Small intestine (tissue), 7 donors: ENCODE results near the gene CKS2. TPM values are rescaled to one million over a fixed set of nuclear protein-coding genes. Genes with fewer than 3 reads are reported as not detected.

Source experiments
- DNase-seq, 2 donors: peaks; one replicate each; pipeline versions ENCODE4 v3.0.0 to v3.0.0-alpha.2; 2013
- FAIRE-seq: peaks from 2 replicates; lab custom pipeline; 2012; peaks lifted over from hg19 to GRCh38; lab: Jason Lieb, UNC
- H3K27ac ChIP-seq, 3 donors: one replicate each; pipeline ENCODE4 v1.5.1; 2013; ENCODE audit warnings: low read length in 2 of 3, mild to moderate bottlenecking in 2 of 3, control low read depth in 1 of 3, inconsistent platforms in 1 of 3, low read depth in 1 of 3, moderate library complexity in 1 of 3
- H3K27me3 ChIP-seq, 3 donors: one replicate each; pipeline ENCODE4 v1.6.1; 2013; ENCODE audit warnings: low read length in 3 of 3, inconsistent platforms in 1 of 3; ENCODE audit not compliant: control insufficient read depth in 3 of 3, insufficient read depth in 3 of 3
- H3K36me3 ChIP-seq, 3 donors: one replicate each; pipeline ENCODE4 v1.6.1; 2013; ENCODE audit warnings: low read length in 3 of 3, inconsistent platforms in 1 of 3, low read depth in 1 of 3, mild to moderate bottlenecking in 1 of 3, moderate library complexity in 1 of 3; ENCODE audit not compliant: control insufficient read depth in 3 of 3, insufficient read depth in 2 of 3
- H3K4me1 ChIP-seq, 3 donors: one replicate each; pipeline ENCODE4 v1.6.1; 2013; ENCODE audit warnings: low read length in 2 of 3, inconsistent platforms in 1 of 3, low read depth in 1 of 3, mild to moderate bottlenecking in 1 of 3, moderate library complexity in 1 of 3; ENCODE audit not compliant: control insufficient read depth in 3 of 3, insufficient read depth in 2 of 3
- H3K4me3 ChIP-seq, 3 donors: one replicate each; pipeline ENCODE4 v1.5.1; 2013; ENCODE audit warnings: low read length in 3 of 3, control low read depth in 1 of 3, inconsistent platforms in 1 of 3, low read depth in 1 of 3, mild to moderate bottlenecking in 1 of 3, moderate library complexity in 1 of 3
- H3K9me3 ChIP-seq, 2 donors: one replicate each; pipeline ENCODE4 v1.6.1; 2013; ENCODE audit warnings: low read depth in 1 of 2, low read length in 1 of 2; ENCODE audit not compliant: control insufficient read depth in 2 of 2, insufficient read depth in 1 of 2
- WGBS, 3 donors: extraction: QIAGEN DNeasy Blood & Tissue Kit; methylation state at CpG; one replicate each; pipeline ENCODE4 v1.1.7; 2013; 5-methylcytosine and 5-hydroxymethylcytosine counted together
- polyA plus RNA-seq, 4 donors: library from polyadenylated mRNA; stranded (reverse) in 3 of 4; unstranded in 1 of 4; fragments of 200-250 nt in 3 of 4; fragments of 120-200 nt in 1 of 4; gene quantifications; one replicate each; pipeline versions ENCODE4 v1.2.1 to v1.2.3, GENCODE V29; 2013
- donor health status: healthy with polysubstance abuse.
- donor health status: control.
- donor health status: control.
- donor health status: Bipolar disorder and iron deficiency.
- donor health status: healthy.

Gene CKS2
- polyA plus RNA-seq, 4 donors, result 26.2 to 217 (median 77.1) TPM

DNA sequence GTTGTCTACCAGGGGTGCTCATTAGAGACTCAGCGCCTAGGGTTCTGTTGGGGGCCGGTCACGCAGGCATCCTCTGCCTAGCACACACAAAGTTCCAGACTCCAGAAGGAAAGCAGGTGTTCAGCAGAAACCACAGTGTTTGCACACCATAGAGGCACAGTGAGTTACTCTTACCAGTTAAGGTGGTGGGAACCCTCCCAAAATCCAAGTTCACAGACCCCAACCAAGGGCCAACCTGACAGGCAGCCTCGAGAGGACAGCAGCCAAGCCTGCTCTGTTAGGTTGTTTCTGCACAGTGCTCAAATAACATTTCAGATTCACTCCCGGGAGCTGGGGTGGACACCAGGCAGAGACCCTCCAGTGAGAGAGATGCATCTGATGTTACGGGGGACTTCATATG, 43.5 kb downstream of the CKS2 start:
- Histone ChIP-seq H3K27me3 (no peaks in the 10 kb centered on the region), H3K4me3 (no peak overlapping the region), H3K4me1 (peaks cover 0 to 5% (median 0%) of the 10 kb centered on the region in 3 donors), H3K9me3 (no peaks in the 10 kb centered on the region), H3K27ac (no peak overlapping the region), H3K36me3 (peaks cover 32 to 80% (median 43%) of the 10 kb centered on the region in 3 donors)
- FAIRE-seq, result no peak
- WGBS, 3 donors, result 93 to 100% (median 95%) methylated on average over 6 of the region's 6 CpGs
- DNase-seq, result no peak

DNA sequence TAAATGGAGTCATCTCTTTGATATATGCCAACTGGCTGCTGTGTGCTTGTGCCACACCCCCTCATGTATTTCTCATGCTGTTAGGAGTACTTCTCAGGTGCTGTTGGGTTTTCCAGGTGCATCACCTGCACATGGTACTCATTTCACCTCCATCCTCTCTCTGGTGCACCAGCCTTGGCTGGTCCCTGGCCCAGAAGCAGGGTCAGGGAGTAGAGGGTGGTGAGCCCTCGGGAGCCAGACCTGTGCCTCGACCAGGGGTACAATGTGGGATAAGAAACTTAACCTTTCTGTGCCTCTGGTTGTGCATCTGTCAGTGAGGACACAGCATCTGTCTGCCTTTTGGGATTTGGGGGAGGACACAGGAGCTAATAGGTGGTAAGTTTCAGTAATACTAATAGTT, 45.8 kb downstream of the CKS2 start:
- Histone ChIP-seq H3K4me1 (peaks cover 0 to 5% (median 0%) of the 10 kb centered on the region in 3 donors), H3K4me3 (no peak overlapping the region), H3K27me3 (no peaks in the 10 kb centered on the region), H3K27ac (no peak overlapping the region), H3K36me3 (peaks cover 30 to 75% (median 30%) of the 10 kb centered on the region in 3 donors), H3K9me3 (no peaks in the 10 kb centered on the region)
- DNase-seq (no peak), FAIRE-seq (no peak)
- 88 to 96% (median 95%) methylated on average over 2 of the region's 2 CpGs for WGBS, 3 donors

DNA sequence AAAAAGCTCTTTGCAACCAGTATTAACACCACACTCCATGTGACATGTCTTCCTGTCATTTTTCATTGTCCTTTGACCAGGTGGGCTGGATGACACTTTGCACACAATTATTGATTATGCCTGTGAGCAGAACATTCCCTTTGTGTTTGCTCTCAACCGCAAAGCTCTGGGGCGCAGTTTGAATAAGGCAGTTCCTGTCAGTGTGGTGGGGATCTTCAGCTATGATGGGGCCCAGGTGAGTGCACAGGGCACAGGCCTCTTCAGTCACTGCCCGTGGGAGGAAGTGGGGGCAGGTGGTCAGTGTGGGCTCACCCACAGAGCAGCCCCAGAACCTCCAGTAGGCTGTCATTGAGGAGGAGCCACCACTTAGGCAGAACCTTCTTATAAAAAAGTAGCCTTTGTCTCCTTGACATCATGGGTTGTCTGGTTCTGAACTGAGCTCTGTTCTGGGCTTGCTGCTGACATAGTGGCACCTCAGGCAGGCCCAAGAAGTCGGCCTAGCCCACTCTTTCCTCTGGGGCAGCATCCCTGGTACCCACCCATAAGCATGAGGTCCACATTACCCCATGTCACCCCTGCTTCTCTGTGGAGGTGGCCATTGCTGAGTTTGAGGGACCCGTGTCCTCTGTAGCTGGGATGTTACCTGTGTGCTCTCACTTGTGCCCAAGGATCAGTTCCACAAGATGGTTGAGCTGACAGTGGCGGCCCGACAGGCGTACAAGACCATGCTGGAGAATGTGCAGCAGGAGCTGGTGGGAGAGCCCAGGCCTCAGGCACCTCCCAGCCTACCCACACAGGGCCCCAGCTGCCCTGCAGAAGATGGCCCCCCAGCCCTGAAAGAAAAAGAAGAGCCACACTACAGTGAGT, 46.6 kb downstream of the CKS2 start:
- WGBS, 3 donors, result 90 to 94% (median 94%) methylated on average over 8 of the region's 8 CpGs
- no peaks in the 10 kb centered on the region for H3K27me3 ChIP-seq
- H3K27ac ChIP-seq, result no peak overlapping the region
- H3K4me3 ChIP-seq, result no peak overlapping the region
- FAIRE-seq (no peak), DNase-seq (no peak)
- H3K4me1 ChIP-seq, result no peaks in the 10 kb centered on the region
- H3K36me3 ChIP-seq, result peaks cover 30 to 75% (median 34%) of the 10 kb centered on the region in 3 donors
- no peaks in the 10 kb centered on the region for H3K9me3 ChIP-seq

DNA sequence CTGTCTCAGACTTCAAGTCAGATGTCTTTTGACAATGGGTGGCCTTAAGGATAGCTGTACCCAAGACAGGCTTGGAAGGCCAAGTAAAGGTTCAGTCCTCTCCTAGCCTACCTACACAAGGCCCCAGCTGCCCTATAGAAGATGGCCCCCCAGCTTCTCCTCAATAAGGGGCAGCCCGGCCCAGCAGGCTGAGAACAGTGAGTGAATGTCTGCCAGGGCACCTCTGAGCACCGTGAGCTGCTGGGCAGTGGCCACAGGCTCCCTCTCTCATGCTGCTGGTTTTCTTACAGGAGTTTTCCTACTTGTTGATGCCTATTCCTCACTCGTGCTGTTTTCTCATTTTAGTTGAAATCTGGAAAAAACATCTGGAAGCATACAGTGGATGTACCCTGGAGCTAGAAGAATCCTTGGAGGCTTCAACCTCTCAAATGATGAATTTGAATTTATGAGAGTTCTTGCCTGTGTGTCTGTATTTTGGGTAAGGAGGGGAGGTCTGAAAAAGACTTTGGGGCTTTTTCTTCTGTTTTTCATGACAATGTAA, 47.5 kb downstream of the CKS2 start:
- no peaks in the 10 kb centered on the region for H3K27me3 ChIP-seq
- H3K4me1 ChIP-seq, result no peaks in the 10 kb centered on the region
- DNase-seq, result no peak
- H3K27ac ChIP-seq, result no peak overlapping the region
- H3K36me3 ChIP-seq, result peaks cover 25 to 76% (median 33%) of the 10 kb centered on the region in 3 donors
- FAIRE-seq, result no peak
- WGBS, 3 donors, result 91 to 93% (median 92%) methylated on average over 3 of the region's 3 CpGs
- no peaks in the 10 kb centered on the region for H3K9me3 ChIP-seq
- H3K4me3 ChIP-seq, result no peak overlapping the region

DNA sequence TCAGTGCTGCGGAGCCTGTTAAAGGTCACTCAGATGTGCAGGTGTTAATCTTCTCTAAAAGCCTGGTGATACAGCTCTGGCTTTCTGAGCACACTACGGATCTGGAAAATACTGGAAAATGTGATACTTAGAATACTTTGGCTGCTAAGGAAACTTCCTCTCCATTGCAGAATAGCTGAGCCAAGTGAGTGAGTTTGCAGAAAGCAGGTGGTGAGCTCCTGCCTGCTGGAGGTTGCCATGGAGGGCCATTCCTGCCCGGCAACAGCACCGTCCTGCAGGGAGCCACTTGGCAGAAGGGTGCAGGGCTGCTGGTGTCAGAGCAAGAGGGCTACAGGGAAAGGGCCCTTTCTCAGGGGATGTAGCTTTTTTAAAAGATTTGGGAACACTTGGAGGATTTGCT, 48.0 kb downstream of the CKS2 start:
- Histone ChIP-seq H3K27ac (no peak overlapping the region), H3K27me3 (no peaks in the 10 kb centered on the region), H3K4me3 (no peak overlapping the region), H3K36me3 (peaks cover 25 to 80% (median 31%) of the 10 kb centered on the region in 3 donors), H3K9me3 (no peaks in the 10 kb centered on the region), H3K4me1 (no peaks in the 10 kb centered on the region)
- WGBS, 3 donors, result 72 to 78% (median 75%) methylated on average over 4 of the region's 4 CpGs
- DNase-seq (no peak), FAIRE-seq (no peak)

DNA sequence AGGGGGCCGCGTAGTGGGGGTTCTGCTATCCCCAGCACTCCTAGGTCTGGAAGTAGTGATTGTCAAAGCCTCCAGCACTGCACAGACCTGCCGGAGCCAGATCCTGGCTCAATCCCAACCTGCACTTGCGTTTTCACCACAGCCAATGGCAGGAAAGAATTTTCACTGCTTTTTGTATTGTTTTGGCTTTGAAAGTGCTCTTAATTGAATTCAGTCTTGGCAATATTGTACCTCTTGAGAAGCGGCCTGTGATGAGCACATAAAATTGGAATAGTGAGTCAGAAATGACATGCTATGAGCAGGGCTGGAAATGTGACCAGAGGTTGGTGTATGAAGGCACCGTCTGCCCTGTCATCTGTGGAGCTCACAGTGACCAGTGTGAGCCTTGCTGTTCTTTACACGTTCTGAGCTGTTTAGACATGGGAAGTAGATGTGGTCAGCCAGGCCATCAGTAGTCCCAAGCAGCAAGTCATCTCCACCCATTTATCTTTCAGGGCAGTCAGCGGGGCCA, 48.8 kb downstream of the CKS2 start:
- DNase-seq (no peak), FAIRE-seq (no peak)
- no peaks in the 10 kb centered on the region for H3K9me3 ChIP-seq
- H3K36me3 ChIP-seq, result peaks cover 22 to 78% (median 24%) of the 10 kb centered on the region in 3 donors
- H3K27me3 ChIP-seq, result no peaks in the 10 kb centered on the region
- H3K27ac ChIP-seq, result no peak overlapping the region
- no peak overlapping the region for H3K4me3 ChIP-seq
- no peaks in the 10 kb centered on the region for H3K4me1 ChIP-seq
- 76 to 91% (median 87%) methylated on average over 8 of the region's 8 CpGs for WGBS, 3 donors

DNA sequence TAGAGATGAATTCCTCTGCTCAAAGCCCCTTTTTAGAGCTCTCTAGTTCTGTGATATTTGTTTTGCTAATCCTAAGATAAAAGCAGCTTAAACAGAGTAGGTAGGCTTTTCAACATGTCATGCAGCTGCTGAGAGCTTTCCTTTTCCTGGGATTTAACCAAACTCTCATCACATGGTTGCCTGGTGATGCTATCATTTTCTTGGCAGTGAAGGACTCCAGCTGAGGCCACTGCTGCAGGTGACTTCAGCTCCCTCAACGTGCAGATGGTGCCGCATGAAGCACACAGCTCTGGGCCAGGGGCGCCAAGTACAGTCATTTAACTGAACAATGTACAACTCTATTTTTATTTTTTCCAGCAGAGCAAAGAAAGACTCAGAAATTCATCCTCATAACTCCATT, 49.5 kb downstream of the CKS2 start:
- H3K27ac ChIP-seq, result no peak overlapping the region
- H3K9me3 ChIP-seq, result no peaks in the 10 kb centered on the region
- H3K4me1 ChIP-seq, result no peaks in the 10 kb centered on the region
- 73 to 85% (median 81%) methylated on average over 3 of the region's 3 CpGs for WGBS, 3 donors
- H3K27me3 ChIP-seq, result no peaks in the 10 kb centered on the region
- no peak for DNase-seq
- no peak for FAIRE-seq
- H3K36me3 ChIP-seq, result peaks cover 20 to 76% (median 21%) of the 10 kb centered on the region in 3 donors
- no peak overlapping the region for H3K4me3 ChIP-seq

DNA sequence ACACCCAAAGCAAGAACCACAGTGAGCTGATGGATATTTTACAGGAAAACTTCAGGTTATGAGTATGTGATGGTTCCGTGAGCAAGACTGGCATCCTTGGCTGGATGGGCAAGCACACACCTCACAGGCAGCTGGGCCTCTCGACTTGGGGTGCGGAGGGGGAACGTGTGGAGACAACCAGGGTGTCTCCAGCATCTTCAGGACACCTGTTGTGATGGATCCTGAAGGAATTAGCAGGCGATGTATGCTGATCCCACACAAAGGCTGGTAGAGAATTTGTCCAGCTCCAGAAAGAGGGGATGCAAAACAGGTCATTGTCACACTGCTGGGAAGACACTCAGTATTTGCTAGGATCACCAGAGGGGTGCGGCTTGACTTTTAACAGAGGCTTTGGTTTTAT, 50.0 kb downstream of the CKS2 start:
- Histone ChIP-seq H3K27ac (no peak overlapping the region), H3K36me3 (peaks cover 20 to 74% (median 21%) of the 10 kb centered on the region in 3 donors), H3K4me1 (no peaks in the 10 kb centered on the region), H3K9me3 (no peaks in the 10 kb centered on the region), H3K4me3 (no peak overlapping the region), H3K27me3 (no peaks in the 10 kb centered on the region)
- FAIRE-seq (no peak), DNase-seq (no peak)
- WGBS, 3 donors, result 90 to 94% (median 93%) methylated on average over 6 of the region's 6 CpGs
